GM19324 (cell line): ENCODE results near the gene SRRM3.
"Not testable (repeated sequence)": the region's sequence is repeated elsewhere in the genome, so short reads cannot be mapped to it uniquely, and the experiment has no call there.

Source experiments
- ATAC-seq: cut with Tn5 transposase; IDR thresholded peaks from one replicate; pipeline ENCODE4 v1.9.1; 2021; ENCODE audit warnings: mild to moderate bottlenecking, moderate library complexity; ENCODE audit not compliant: unreplicated experiment, low FRiP score

The SRRM3 gene

DNA sequence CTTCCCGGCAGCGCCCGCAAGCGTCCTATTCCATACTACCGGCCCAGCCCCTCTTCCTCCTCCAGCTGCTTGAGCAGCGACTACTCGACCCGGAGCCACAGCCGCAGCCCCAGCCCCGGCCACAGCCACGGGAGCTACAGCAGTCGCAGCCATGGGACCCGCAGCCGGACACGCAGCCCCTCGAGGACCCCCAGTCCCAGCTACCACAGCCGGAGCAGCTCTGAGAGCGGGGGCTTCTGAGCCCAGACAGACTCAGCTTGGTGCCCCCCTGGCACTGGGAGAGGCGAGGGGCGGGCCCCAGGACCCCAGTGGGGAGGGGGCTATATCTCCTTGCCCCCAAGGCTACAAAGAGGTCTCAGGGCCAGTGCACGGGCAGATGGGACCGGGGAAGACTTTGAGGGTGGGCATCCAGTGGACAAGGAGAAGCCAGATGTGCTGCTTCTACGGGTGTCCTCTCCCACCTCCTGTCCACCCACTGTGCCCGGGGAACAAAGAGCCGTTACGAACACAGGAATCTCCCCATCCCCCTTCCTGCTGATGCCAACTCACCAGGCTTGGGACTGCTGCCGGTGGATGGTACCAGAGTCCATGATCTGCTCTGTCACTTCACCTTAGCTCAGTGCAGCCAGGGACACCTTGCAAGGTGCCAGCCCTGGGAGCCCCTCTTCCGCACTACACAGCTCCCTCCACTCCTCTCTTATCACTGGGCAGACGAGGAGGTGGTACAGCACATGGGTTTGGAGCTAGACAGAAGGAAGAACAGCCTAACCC lies 84.1 kb downstream of the SRRM3 start:
- no peak for ATAC-seq

DNA sequence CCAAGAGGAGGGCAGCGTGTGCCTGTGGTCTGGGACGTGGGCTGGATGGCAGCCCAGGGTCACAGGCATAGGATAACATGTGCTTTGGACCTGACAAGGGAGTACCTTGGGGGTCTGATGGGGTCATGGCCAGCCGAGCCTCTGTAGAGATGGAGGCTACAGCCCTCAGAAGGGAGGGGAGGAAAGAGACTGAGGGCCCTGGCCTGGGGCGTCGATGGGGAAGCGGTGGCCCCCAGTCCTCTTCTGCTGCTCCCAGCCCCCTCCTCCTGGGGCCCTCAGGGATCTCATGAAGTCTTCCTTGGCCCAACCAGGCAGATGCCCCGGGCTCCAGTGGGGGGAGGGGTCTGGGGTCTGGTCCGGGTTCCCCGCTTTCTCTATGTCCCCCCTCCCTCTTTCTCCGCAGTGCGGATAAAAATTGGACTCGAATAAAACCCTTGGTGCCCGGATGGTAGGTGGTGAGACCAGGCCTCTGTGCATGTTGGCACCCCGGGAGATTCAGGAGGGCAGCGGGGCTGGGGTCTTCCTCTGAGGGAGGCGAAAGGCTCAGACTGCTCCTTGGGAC lies 85.2 kb downstream of the SRRM3 start:
- no peak for ATAC-seq

DNA sequence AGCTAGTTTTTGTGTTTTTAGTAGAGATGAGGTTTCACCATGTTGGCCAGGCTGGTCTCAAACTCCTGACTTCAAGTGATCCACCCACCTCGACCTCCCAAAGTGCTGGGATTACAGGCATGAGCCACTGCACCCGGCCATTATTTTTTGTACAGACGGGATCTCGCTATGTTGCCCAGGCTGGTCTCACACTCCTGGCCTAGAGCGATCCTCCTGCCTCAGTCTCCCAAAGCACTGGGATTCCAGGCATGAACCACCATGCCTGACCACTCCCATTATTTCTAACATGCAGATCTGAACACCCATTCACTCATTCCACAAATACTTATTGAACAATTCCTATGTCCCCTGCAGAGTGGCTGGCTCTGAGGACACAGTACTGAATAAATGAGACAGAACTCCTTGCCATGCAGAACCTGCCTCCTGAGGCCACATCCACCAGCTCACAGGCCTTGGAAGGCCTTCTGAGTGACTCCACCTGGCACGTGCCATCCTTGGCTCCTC lies 89.2 kb downstream of the SRRM3 start:
- not testable (repeated sequence) for ATAC-seq

DNA sequence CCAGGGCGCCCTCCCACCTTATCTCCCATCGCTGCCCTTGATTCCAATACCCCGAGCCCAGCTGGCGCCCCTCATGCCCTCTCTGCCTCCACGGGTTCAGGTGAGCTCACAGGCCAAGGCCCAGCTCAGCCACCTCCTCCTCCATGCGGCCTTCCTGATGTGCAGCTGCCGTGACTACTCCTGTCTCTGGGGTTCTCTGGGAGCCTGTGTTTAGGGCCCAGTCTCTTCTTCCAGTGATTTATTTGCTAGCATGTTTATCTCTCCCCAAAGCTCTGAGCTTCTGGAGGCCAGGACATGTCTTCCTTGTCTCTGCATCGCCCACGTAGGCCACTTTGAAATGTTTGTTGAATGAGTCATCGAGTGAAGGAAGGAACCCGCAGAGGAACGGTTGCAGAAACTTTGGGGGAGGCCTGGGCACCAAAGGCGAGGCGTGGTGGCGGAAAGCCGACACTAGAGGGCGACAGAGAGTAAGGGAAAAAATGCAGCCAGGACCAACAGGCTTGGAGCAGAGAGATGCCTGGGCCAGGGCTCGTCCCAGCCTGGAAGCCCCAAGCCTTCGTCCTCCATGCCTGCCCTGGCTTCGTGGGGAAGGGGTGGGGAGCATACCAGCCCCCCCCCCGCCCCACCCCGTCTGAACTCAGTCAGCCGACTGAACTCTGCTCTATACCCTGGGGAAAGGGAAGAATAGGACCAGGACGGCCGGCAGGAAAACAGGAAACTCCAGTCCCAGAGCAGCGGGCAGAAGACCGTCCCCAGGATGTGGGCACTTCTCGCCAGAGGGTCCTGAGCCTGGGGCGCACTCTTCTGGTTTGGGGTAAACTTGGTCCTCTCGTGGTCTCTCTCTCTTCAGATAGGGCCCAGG lies 89.9 kb downstream of the SRRM3 start:
- ATAC-seq = no peak

DNA sequence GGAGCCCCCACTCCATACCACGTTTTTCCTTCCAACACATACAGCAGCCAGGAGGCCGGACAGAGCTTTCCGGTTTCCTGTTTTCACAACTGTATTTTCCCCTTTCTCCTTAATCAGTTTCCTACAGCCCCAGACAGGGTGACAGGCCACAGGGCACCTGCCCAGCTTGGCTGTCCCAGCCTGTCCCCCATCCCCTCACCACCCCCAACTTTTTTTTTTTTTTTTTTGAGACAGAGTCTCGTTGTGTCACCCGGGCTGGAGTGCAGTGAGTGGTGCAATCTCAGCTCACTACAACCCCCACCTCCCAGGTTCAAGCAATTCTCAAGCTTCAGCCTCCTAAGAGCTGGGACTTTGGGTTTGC lies 90.5 kb downstream of the SRRM3 start:
- no peak for ATAC-seq

DNA sequence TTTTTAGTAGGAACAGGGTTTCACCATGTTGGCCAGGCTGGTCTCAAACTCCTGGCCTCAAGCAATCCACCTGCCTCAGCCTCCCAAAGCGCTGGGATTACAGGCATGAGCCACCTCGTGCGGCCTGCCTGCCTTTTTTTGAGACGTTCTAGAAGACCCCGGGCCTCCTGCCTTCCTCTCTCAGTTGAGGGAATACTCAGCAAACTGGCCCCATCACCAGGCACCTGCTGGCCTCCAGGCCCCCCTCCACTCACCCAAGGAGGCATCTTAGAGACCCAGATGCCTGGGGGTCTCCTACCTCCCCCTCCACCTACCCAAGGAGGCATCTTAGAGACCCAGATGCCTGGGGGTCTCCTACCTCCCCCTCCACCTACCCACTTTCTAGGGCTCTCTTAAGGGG lies 91.2 kb downstream of the SRRM3 start:
- not testable (repeated sequence) for ATAC-seq

DNA sequence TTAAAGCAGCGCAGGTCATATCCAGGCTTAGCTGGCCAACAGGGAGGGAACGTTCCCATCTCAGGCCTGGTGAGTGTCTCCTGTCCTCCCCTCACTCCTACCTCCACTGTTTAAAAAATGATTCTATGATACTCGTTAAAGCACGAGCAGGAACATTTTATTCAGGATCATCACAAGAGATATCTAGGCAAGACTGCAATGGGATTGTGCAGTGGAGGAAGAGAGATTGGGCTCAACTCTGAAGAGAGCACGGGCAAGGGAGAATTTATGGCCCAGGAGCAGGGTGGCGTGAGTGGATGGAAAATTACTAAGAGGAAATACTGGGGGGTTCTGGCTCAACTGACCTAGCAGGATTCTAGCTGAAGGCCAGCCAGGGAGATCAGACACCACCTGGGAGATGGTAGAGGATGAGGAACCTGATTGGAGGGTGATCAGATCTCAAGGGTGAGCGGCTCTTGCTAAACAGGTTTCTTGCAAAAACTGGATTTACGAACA lies 91.8 kb downstream of the SRRM3 start:
- no peak for ATAC-seq

DNA sequence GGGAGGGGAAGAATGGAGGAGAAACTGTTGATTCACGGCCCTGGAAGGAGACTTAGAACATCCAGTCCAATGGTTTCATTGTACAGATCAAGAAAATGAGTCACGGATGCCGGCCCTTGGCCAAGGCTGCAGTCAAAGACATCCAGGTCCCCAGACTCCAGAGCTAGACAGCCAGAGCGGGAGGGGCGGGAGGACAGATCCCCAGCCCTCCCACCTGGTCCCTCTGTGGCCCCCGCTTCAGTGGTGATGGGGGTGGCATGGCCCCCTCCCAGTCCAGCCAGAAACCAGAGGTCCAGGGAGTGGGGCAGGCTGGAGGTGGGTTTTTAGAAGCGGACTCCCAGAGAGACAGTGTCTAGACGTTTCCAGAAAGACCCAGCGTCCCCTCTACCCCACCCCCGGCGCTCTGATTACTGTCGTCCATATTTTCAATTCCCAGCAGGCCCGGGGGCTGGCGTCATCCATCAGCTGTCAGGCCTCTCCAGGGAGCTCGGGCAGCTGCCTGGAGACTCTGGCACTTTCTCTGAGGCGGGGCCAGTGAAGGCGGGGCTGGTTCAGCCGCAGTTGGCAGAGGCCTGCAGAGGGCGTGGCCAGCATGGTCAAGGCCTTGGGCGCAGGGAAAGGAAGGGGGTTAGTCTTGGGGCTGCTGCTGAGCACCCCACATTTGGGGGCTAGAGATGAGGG lies 92.8 kb downstream of the SRRM3 start:
- no peak for ATAC-seq

DNA sequence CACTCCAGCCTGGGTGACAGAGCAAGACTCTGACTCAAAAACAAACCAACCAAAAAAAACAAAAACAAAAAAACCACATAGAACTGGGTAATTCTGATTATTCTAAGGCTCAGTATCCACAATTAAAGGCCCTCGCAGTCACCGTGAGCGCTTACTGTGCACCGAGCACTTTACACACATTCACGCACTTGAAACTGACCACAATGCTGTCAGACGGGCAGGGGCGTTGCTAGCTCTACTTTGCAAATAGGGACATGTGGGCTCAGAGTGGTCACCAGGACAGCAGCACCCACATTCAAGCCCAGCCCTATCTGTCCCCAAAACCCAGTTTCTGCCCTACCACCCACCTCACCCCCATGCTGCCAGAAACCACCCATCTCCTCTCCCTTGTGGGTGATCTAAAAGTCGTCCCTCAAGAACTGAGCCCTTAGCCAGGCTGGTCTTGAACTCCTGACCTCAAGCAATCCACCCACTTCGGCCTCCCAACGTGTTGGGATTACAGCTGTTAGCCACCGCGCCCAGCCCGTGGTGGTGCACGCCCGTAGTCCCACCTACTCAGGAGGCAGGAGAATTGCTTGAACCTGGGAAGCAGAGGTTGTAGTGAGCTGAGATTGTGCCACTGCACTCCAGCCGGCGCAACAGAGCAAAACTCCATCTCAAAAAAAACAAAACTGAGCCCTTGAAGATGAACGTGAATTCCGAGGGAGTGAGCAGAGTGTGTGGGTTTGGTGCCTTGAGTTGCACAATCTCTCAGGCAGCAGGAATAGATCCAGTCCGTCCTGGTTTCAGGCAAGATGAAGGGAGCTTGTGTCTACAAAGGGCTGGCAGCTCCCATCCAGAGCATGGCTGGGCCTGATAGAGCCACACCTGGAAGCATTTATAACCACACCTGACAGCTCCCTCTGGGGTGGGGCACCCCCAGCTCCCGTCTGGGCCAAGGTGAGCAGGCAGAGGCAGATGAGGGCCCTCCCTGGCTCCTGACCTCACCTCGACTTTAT lies 95.3 kb downstream of the SRRM3 start:
- no peak for ATAC-seq

DNA sequence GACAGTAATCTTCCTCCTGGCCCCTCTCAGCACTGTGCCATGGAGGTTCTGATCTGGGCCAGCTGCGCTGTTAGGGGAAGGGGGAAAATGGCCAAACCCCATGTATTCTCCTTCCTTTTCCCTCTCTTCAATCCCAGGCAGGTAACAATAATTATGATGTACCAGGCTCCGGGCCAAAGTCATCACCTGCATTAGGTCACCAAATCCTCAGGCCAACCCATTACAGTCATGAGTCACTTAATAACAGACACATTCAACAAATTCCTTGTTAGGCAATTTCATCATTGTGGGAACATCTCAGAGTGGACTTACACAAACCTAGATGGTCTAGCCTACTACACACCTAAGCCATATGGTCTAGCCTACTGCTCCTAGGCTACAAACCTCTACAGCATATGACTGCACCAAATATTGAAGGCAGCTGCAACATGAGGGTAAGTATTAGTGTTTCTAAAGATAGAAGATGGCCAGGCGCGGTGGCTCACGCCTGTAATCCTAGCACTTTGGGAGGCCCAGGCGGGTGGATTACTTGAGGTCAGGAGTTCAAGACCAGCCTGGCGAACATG lies 98.6 kb downstream of the SRRM3 start:
- no peak for ATAC-seq

DNA sequence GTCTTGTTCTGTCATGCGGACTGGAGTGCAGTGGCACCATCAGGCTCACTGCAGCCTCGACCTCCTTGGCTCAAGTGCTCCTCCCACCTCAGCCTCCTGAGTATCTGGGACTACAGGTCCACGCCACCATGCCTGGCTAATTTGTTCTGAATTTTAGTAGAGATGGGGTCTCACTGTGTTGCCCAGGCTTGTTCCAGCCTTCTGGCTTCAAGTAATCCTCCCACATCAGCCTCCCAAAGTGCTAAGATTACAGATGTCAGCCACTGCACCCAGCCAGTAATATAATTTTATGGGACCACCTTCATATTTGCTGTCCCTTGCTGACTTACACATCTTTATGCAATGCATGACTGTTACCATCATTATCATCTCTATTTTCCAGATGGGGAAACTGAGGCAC lies 99.3 kb downstream of the SRRM3 start:
- ATAC-seq = no peak

DNA sequence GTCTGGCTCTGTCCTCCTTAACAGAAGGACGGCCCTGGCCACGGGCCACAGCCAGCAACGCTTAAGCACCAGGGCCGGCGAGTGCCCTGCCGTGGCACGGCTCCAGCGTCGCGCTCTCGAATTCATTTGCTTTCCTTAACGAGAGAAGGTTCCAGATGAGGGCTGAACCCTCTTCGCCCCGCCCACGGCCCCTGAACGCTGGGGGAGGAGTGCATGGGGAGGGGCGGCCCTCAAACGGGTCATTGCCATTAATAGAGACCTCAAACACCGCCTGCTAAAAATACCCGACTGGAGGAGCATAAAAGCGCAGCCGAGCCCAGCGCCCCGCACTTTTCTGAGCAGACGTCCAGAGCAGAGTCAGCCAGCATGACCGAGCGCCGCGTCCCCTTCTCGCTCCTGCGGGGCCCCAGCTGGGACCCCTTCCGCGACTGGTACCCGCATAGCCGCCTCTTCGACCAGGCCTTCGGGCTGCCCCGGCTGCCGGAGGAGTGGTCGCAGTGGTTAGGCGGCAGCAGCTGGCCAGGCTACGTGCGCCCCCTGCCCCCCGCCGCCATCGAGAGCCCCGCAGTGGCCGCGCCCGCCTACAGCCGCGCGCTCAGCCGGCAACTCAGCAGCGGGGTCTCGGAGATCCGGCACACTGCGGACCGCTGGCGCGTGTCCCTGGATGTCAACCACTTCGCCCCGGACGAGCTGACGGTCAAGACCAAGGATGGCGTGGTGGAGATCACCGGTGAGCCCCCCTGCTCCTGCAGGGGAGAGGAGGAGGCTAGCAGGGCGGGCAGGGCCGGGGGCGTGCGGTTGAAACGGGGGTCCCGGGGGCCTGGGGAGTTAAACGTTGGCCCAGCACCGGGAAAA lies 100.9 kb downstream of the SRRM3 start, which contains the start of gene HSPB1:
TSS of gene HSPB1 (plus strand) at position 327 of the 855 bp plus-strand sequence. CDS start at position 367, 40 bp downstream.
- ATAC-seq = no peak

DNA sequence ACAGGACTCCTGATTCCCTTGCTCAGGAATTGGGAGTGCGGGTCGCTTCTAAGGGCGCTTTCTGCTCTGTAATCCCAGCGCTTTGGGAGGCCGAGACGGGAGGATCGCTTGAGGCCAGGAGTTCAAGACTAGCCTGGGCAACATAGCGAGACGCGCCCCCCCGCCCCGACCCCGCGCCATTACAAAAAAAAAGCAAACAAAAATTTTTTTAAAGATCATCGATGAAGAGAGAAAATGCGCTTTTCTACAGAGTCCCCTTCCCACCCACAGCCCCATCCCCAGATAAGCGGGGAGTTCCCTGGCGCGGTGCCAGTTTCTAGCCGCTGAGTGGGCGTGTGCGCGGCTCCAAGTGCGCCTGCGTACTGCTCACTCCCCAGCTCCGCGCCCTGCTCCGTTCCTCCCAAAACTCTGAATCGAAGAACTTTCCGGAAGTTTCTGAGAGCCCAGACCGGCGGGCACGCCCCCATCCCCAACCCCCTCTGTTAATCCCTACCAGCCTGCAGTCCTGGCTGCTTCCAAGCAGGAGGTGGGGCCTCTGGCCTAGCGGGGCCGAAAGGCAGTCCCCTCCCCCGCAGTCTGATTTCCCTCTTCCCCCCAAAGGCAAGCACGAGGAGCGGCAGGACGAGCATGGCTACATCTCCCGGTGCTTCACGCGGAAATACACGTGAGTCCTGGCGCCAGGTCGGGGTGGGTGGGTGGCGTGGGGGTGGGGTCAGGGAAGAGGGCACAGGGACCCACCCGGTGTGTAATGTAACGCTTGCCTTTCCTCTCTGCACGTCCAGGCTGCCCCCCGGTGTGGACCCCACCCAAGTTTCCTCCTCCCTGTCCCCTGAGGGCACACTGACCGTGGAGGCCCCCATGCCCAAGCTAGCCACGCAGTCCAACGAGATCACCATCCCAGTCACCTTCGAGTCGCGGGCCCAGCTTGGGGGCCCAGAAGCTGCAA lies 101.8 kb downstream of the SRRM3 start:
- ATAC-seq = no peak

DNA sequence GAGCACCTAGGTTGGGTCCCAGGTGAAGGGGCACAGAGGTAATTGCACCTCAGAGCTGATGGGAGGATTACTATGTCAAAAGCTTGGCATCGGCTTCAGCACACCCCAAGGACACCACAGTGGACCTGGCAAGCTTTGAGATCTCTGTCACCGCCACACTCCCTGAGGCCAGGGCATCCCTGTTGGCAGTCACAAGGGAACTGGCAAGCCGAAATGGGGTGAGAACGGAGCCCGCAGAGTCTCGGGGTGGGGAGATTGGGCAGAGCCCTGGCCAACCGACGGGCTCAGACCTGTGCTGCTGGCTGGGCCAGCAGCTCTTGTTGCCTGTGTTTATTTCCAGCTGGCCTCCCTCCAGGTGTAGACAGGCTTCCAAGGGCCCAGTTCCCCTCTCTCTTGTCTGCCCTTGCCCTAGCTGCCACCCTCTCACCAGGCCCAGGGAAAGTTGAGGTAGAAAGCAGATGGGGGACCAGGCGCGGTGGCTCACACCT lies 103.2 kb downstream of the SRRM3 start:
- no peak for ATAC-seq

DNA sequence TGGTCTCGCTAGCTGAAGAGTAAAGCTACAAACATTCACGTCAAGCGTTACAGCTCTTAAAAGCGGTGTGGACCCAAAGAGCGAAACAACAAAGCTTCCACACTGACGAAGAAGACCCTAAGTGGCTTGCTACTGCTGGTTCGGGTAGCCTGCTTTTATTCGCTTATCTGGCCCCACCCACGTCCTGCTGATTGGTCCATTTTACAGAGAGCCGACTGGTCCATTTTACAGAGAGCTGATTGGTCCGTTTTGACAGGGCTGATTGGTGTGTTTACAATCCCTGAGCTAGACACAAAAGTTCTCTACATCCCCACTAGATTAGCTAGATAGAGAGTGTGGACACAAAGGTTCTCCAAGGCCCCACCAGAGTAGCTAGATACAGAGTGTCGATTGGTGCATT lies 107.2 kb downstream of the SRRM3 start:
- ATAC-seq = not testable (repeated sequence)

DNA sequence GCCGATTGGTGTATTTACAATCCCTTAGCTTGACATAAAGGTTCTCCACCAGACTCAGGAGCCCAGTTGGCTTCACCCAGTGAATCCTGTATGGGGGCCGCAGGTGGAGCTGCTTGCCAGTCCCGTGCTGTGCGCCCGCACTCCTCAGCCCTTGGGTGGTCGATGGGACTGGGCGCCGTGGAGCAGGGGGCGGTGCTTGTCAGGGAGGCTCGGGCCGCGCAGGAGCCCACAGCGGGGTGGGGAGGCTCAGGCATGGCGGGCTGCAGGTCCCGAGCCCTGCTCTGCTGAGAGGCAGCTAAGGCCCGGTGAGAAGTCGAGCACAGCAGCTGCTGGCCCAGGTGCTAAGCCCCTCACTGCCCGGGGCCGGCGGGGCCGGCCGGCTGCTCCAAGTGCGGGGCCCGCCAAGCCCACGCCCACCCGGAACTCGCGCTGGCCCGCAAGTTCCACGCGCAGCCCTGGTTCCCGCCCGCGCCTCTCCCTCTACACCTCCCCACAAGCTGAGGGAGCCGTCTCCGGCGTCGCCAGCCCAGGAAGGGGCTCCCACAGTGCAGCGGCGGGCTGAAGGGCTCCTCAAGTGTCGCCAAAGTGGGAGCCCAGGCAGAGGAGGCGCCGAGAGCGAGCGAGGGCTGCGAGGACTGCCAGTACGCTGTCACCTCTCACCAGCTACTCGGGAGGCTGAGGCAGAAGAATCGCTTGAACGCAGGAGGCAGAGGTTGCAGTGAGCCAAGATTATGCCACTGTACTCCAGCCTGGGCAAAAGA lies 107.8 kb downstream of the SRRM3 start:
- ATAC-seq = not testable (repeated sequence)
